ENCODE measurements around the gene RO60. TPM values are rescaled to one million over a fixed set of nuclear protein-coding genes. Genes with fewer than 3 reads are reported as not detected.

RO60 gene
- 141 and 177 TPM in 2 replicates for total RNA-seq

DNA sequence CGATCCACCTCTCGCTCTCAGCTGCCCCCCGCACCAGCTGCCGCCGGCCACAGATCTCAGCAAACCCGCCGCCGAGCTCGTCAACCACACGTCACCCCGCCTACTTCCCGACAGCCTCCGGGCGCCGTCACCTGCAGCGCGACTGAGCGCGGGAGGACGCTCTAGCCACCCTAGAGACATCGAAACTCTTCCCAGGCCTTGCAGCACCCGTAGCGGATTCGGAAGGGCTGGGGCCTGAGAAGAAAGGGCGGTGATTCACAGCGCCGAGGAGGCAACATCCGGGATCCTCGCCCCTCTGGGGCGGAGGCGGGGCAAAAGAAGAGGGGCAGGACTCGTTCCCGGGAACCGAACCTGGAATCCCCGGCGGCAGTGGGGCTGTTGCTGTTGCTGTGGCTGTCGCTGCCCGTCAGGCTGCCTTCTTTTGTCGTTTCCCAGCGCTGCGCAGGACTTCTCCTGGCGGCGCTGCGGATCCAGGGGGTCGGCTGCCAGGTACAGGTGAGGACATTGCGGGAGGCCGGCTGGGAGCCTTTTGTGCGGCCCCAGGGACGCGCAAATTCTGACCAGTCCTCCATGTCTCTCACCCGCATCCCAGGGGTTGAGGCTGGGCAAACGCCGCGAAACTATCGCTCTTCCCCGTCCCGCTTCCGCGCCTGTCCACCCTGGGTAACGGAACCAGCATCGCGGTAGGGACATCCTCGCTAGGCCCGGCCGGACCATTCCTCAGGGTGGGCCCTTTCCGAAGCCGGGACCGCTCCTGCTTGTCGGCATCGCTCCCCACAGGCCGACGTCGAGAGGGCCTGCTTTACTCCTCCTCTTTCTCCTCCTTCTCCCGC, at the start of gene RO60, which contains the start of gene UCHL5:
RO60 (plus strand) TSS at position 331 of the 833 bp plus-strand sequence. CDS start 9,443 bp downstream, outside the sequence.
UCHL5 (minus strand) TSS at position 79 of the 833 bp plus-strand sequence. CDS start 100 bp downstream, outside the sequence.

DNA sequence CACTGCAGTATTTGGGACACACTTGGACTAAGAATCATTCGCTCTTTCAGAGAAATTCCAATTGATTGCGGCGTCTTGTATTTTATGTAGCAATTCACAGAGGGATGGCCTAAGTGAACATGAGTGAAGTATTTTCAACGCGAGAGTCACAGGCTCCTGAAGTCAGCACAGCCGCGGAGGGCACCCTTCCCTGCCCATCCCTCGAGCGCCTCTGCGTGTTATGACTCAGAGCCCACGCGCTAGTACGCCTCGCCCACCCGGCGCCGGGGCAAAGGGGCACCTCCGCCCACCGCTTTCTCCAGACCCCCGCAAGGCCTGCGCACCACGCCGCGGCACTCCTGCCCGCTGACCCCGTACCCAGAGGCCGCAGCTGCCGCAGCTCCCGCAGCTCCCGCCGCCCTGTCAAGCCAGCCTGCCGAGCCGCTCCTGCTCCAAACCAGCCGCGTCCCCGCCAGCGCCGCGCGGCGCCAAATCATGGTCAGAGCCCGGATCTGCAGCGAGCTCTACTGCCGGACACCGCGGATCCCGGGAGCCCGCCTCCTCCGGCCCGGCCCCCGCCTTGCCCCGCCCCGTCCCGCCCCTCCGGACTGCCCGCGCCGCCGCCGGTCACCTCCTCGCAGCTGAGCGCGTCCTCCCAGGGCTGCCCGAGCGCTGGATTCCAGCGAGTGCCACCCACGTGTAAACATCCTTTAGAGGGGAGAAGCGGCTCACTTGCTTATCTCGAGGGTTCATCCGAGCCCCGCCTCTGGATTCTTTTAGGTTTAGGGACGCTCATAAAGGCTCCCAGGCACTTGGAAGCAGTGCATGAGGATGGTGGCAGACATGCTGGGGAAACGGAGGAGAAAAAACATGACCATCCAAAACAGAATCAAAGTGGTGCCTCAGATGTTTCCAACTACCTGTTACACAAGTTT, 45.8 kb downstream of the RO60 start, which contains the start of gene GLRX2:
GLRX2 (minus strand) TSS at position 508 of the 914 bp plus-strand sequence; CDS start at position 476, 32 bp downstream.

Other genes starting within 250 kb of the RO60 start
- 26.0 and 28.2 TPM in 2 replicates for gene UCHL5, start 252 bp upstream of the RO60 start, total RNA-seq
- 7.7 and 14.5 TPM in 2 replicates for gene GLRX2, start 45.8 kb downstream of the RO60 start, total RNA-seq
- 11.5 and 16.9 TPM in 2 replicates for gene CDC73, start 62.4 kb downstream of the RO60 start, total RNA-seq
- not detected in 2 replicates for gene B3GALT2, start 127.0 kb downstream of the RO60 start, total RNA-seq

Data from tracheal epithelial cell (primary cell).